CD4-positive, alpha-beta T cell (primary cell): ENCODE results near the gene BMPR1A. TPM values are rescaled to one million over a fixed set of nuclear protein-coding genes. Genes with fewer than 3 reads are reported as not detected.

Experiments used
- ATAC-seq: fragments of 200-7000 bp; cut with Tn5 transposase; one replicate; pipeline ENCODE4 v1.10.0; 2022; ENCODE audit warnings: mild to moderate bottlenecking; ENCODE audit not compliant: poor library complexity
- CTCF ChIA-PET: fragments of 350-600 bp; sonication (Branson Sonifier 250); formaldehyde crosslinking; loops from one replicate; lab custom pipeline; 2021; ENCODE audit warnings: antibody characterized with exemption, inconsistent platforms; lab: Charles Lee
- POLR2A ChIA-PET: fragments of 350-600 bp; sonication (Branson Sonifier 250); formaldehyde crosslinking; loops from one replicate; lab custom pipeline; 2021; ENCODE audit warnings: antibody characterized with exemption, inconsistent platforms; lab: Charles Lee
- DNase-seq, 14 experiments: peaks; one replicate each; pipeline ENCODE4 v3.0.0-alpha.2; 2013 to 2020; ENCODE audit warnings: mixed read lengths in 2 of 14
- H3K27ac ChIP-seq, 2 donors: one replicate each; pipeline versions ENCODE4 v1.5.1 to v1.7.0; 2013; ENCODE audit warnings: low read length in 2 of 2, low read depth in 1 of 2, mild to moderate bottlenecking in 1 of 2
- H3K27me3 ChIP-seq, 2 experiments: 1 replicate in 1 of 2; 2 replicates in 1 of 2; pipeline versions ENCODE4 v1.6.1 to v1.7.0; 2013; ENCODE audit warnings: low read length in 2 of 2, control low read depth in 1 of 2, mild to moderate bottlenecking in 1 of 2, moderate library complexity in 1 of 2; ENCODE audit not compliant: insufficient read depth in 2 of 2, control insufficient read depth in 1 of 2
- H3K36me3 ChIP-seq: one replicate; pipeline ENCODE4 v1.6.1; 2013; ENCODE audit warnings: low read length, control low read depth; ENCODE audit not compliant: insufficient read depth
- H3K4me1 ChIP-seq: one replicate; pipeline ENCODE4 v1.6.1; 2013; ENCODE audit warnings: low read length, control low read depth; ENCODE audit not compliant: insufficient read depth
- H3K4me3 ChIP-seq: one replicate; pipeline ENCODE4 v1.5.1; 2013; ENCODE audit warnings: mild to moderate bottlenecking, low read length, moderate library complexity
- H3K9me3 ChIP-seq, 2 experiments: 1 replicate in 1 of 2; 2 replicates in 1 of 2; pipeline versions ENCODE4 v1.6.1 to v1.7.0; 2013; ENCODE audit warnings: low read length in 2 of 2, mild to moderate bottlenecking in 2 of 2, control low read depth in 1 of 2, moderate library complexity in 1 of 2; ENCODE audit not compliant: control insufficient read depth in 1 of 2, insufficient read depth in 1 of 2
- H3K27ac Mint-ChIP-seq: one replicate; pipeline ENCODE4 v1.8.0; 2020; ENCODE audit warnings: mixed read lengths
- H3K27me3 Mint-ChIP-seq: one replicate; pipeline ENCODE4 v1.8.0; 2021; ENCODE audit warnings: mixed read lengths
- H3K36me3 Mint-ChIP-seq: one replicate; pipeline ENCODE4 v1.8.0; 2021; ENCODE audit warnings: low read depth, mixed read lengths
- H3K4me1 Mint-ChIP-seq: one replicate; pipeline ENCODE4 v1.8.0; 2021; ENCODE audit warnings: low read depth, mixed read lengths
- H3K4me3 Mint-ChIP-seq: one replicate; pipeline ENCODE4 v1.8.0; 2020; ENCODE audit warnings: mild to moderate bottlenecking, mixed read lengths
- H3K9me3 Mint-ChIP-seq: one replicate; pipeline ENCODE4 v1.8.0; 2020; ENCODE audit warnings: mixed read lengths
- CTCF ChIP-seq: fragments of 200-600 bp; IDR thresholded peaks from one replicate; pipeline ENCODE4 v1.8.0; 2022; ENCODE audit warnings: antibody characterized with exemption, mild to moderate bottlenecking
- intact Hi-C, 2 experiments: fragments of 100-400 bp; cut with DNase I in 1 of 2; cut with micrococcal nuclease in 1 of 2; formaldehyde crosslinking; loops; one replicate each; pipeline versions ENCODE4 v1.15.1 to v1.9.0; 2023 to 2025; cut with DNase I, micrococcal nuclease
- total RNA-seq, 174 experiments: library from RNA in 2 of 174; stranded (reverse) in 2 of 174; gene quantifications; one replicate each; pipeline ENCODE4 v1.2.3 and lab custom pipeline; 2021 to 2026

BMPR1A gene
- total RNA-seq, 2 experiments from 2014 or later, result 1.9 to 2.6 TPM

GRCh38 chr10:86956195-86956847 lies 199.9 kb downstream of the BMPR1A start:
- H3K9me3 Mint-ChIP-seq, result peaks cover 2% of the 10 kb centered on the region
- H3K27me3 ChIP-seq, result no peaks in the 10 kb centered on the region
- POLR2A ChIA-PET, result interaction anchor here (1.4 kb wide), 1 partner anchor 10 kb away, joined by 6 read pairs; no protein-coding TSS in a partner anchor
- intact Hi-C loops, result no loop called here
- H3K27ac ChIP-seq, result no peak overlapping the region
- no peak overlapping the region for H3K27ac Mint-ChIP-seq
- peaks cover 44% of the 10 kb centered on the region for H3K4me1 ChIP-seq
- DNase-seq, result peak in 1 of 14 experiments; percentile 4
- H3K9me3 ChIP-seq, result peaks cover 0 to 21% of the 10 kb centered on the region in 2 experiments
- H3K36me3 Mint-ChIP-seq, result no peaks in the 10 kb centered on the region
- H3K36me3 ChIP-seq, result no peaks in the 10 kb centered on the region
- no peak overlapping the region for H3K4me3 Mint-ChIP-seq
- TF ChIP-seq CTCF, result no peak
- H3K27me3 Mint-ChIP-seq, result peaks cover 3% of the 10 kb centered on the region
- CTCF ChIA-PET, result interaction anchor here (0.6 to 1.0 kb wide), 2 partner anchors 10 to 17 kb away, joined by 3 to 5 read pairs; no protein-coding TSS in a partner anchor
- H3K4me1 Mint-ChIP-seq, result peaks cover under 1% of the 10 kb centered on the region
- no peak overlapping the region for H3K4me3 ChIP-seq
- ATAC-seq, result no peak

- POLR2A ChIA-PET, result interaction anchor here (1.4 kb wide), 1 partner anchor 9 kb away, joined by 6 read pairs; no protein-coding TSS in a partner anchor
- ATAC-seq (no peak), DNase-seq (no peak)
- Histone ChIP-seq H3K27ac (no peak overlapping the region), H3K4me3 (no peak overlapping the region), H3K36me3 (no peaks in the 10 kb centered on the region), H3K9me3 (peaks cover 0 to 17% of the 10 kb centered on the region in 2 experiments), H3K4me1 (peaks cover 38% of the 10 kb centered on the region), H3K27me3 (no peaks in the 10 kb centered on the region)
- no peak for TF ChIP-seq CTCF
- intact Hi-C loops, result no loop called here
- CTCF ChIA-PET, result interaction anchor here (0.6 to 1.0 kb wide), 2 partner anchors 9 to 18 kb away, joined by 3 to 5 read pairs; no protein-coding TSS in a partner anchor
- H3K4me3 Mint-ChIP-seq, result no peak overlapping the region
- H3K36me3 Mint-ChIP-seq, result no peaks in the 10 kb centered on the region
- H3K27ac Mint-ChIP-seq, result no peak overlapping the region
- H3K4me1 Mint-ChIP-seq, result no peaks in the 10 kb centered on the region
- H3K27me3 Mint-ChIP-seq, result peaks cover 3% of the 10 kb centered on the region
- peaks cover 2% of the 10 kb centered on the region for H3K9me3 Mint-ChIP-seq
These were observed 200.5 kb downstream of the BMPR1A start for GRCh38 chr10:86956848-86957448.

- POLR2A ChIA-PET, result interaction anchor here (1.4 kb wide), 1 partner anchor 9 kb away, joined by 6 read pairs; no protein-coding TSS in a partner anchor
- no peaks in the 10 kb centered on the region for H3K27me3 ChIP-seq
- no peak within 1 kb of the TSS for H3K4me3 ChIP-seq
- ATAC-seq (no peak), DNase-seq (no peak)
- peaks cover 43% of the 10 kb centered on the region for H3K4me1 ChIP-seq
- intact Hi-C loops, result no loop called here
- no peaks in the 10 kb centered on the region for H3K36me3 Mint-ChIP-seq
- peaks cover 2% of the 10 kb centered on the region for H3K9me3 Mint-ChIP-seq
- H3K27ac Mint-ChIP-seq, result no peak within 1 kb of the TSS
- no peak for TF ChIP-seq CTCF
- no peak within 1 kb of the TSS for H3K4me3 Mint-ChIP-seq
- CTCF ChIA-PET, result no interaction called here
- H3K4me1 Mint-ChIP-seq, result no peaks in the 10 kb centered on the region
- peaks cover 0 to 14% of the 10 kb centered on the region in 2 experiments for H3K9me3 ChIP-seq
- peaks cover 3% of the 10 kb centered on the region for H3K27me3 Mint-ChIP-seq
- no peak within 1 kb of the TSS for H3K27ac ChIP-seq
- no peaks in the 10 kb centered on the region for H3K36me3 ChIP-seq
These were observed 201.2 kb downstream of the BMPR1A start, which contains the start of gene MMRN2 for GRCh38 chr10:86957471-86958115. MMRN2 (minus strand) TSS chr10:86957615; CDS start chr10:86957541, 74 bp downstream.
